Testis (tissue), 3 donors: ENCODE results near the gene GDI1. TPM values are rescaled to one million over a fixed set of nuclear protein-coding genes. Genes with fewer than 3 reads are reported as not detected.
"Not testable (repeated sequence)": the region's sequence is repeated elsewhere in the genome, so short reads cannot be mapped to it uniquely, and the experiment has no call there.

Source experiments
- DNase-seq: peaks from one replicate; pipeline ENCODE4 v3.0.0-alpha.2; 2019
- H3K27ac ChIP-seq, 2 donors: fragments of 200-600 bp; sonication (generic); one replicate each; pipeline ENCODE4 v1.5.1; 2019
- H3K27me3 ChIP-seq: fragments of 200-600 bp; sonication (generic); one replicate; pipeline ENCODE4 v1.5.1; 2019
- H3K36me3 ChIP-seq: fragments of 200-600 bp; sonication (generic); one replicate; pipeline ENCODE4 v1.5.1; 2017; ENCODE audit warnings: low read depth; ENCODE audit errors: missing control alignments
- H3K4me1 ChIP-seq: fragments of 200-600 bp; sonication (generic); one replicate; pipeline ENCODE4 v1.5.1; 2019
- H3K4me3 ChIP-seq, 2 donors: fragments of 200-600 bp; sonication (generic); one replicate each; pipeline ENCODE4 v1.5.1; 2017 to 2019
- H3K9me3 ChIP-seq: fragments of 200-600 bp; sonication (generic); one replicate; pipeline ENCODE4 v1.5.1; 2017
- CTCF ChIP-seq, 3 experiments: fragments of 450-650 bp in 2 of 3; fragments of 200-600 bp in 1 of 3; sonication (generic) in 1 of 3; IDR thresholded peaks; one replicate each; pipeline ENCODE4 v1.5.1; 2016 to 2019; ENCODE audit warnings: antibody characterized with exemption in 3 of 3, mild to moderate bottlenecking in 2 of 3, moderate library complexity in 1 of 3
- POLR2A ChIP-seq: fragments of 450-650 bp; IDR thresholded peaks from one replicate; pipeline ENCODE4 v1.6.1; 2017; ENCODE audit warnings: antibody characterized with exemption, mild to moderate bottlenecking, moderate library complexity
- WGBS, 2 donors: methylation state at CpG; one replicate each; pipeline ENCODE4 v1.1.5; 2018; 5-methylcytosine and 5-hydroxymethylcytosine counted together
- intact Hi-C: fragments of 100-400 bp; cut with DNase I; formaldehyde crosslinking; loops from one replicate; pipeline ENCODE4 v1.15.1; 2023; ENCODE audit warnings: low total_unique reads
- polyA plus RNA-seq: library from polyadenylated mRNA; stranded (reverse); fragments of 350-450 nt; fragmentation: Illumina TruSeq; extraction: RNeasy Lipid Tissue Mini Kit (QIAGEN cat#74804); gene quantifications from one replicate; pipeline ENCODE4 v1.2.3, GENCODE V29; 2014; ENCODE audit warnings: low read depth, low replicate concordance; ENCODE audit not compliant: insufficient read depth
- total RNA-seq, 2 donors: library from RNA; depleted of rRNA; stranded (reverse); fragments of >200 nt; gene quantifications; one replicate each; pipeline ENCODE4 v1.2.3, GENCODE V29; 2016

GDI1 gene
- total and polyA plus RNA-seq, 3 donors from 2014 or later, result 118 to 162 (median 158) TPM

GRCh38 chrX:154397888-154398667 lies 38.9 kb upstream of the GDI1 start, which contains the start of gene RPL10:
Gene RPL10 (plus strand): TSS chrX:154398377. CDS start chrX:154398520, 143 bp downstream.
- Histone ChIP-seq H3K27ac (peak within 1 kb of the TSS; percentile 91 to 95), H3K9me3 (no peaks in the 10 kb centered on the region), H3K4me1 (no peaks in the 10 kb centered on the region), H3K4me3 (peak within 1 kb of the TSS; percentile 74 to 86), H3K27me3 (no peaks in the 10 kb centered on the region), H3K36me3 (no peaks in the 10 kb centered on the region)
- 0% methylated on average over 14 to 19 of the region's 69 CpGs for WGBS, 2 donors
- DNase-seq, result peak; percentile 94
- intact Hi-C loops, result no loop called here
- TF ChIP-seq POLR2A (peak; percentile 23), CTCF (IDR thresholded peaks at IDR 0.05) (no peak)

GRCh38 chrX:154398668-154399526 lies 38.1 kb upstream of the GDI1 start:
- peak; percentile 87 for DNase-seq
- 1 to 2% methylated on average over 34 to 46 of the region's 49 CpGs for WGBS, 2 donors
- peak overlapping the region; percentile 91 to 95 for H3K27ac ChIP-seq
- no peaks in the 10 kb centered on the region for H3K27me3 ChIP-seq
- peak; percentile 64 to 92 (median 85) for TF ChIP-seq CTCF (IDR thresholded peaks at IDR 0.05)
- no peak for TF ChIP-seq POLR2A
- H3K36me3 ChIP-seq, result no peaks in the 10 kb centered on the region
- no peaks in the 10 kb centered on the region for H3K9me3 ChIP-seq
- H3K4me1 ChIP-seq, result no peaks in the 10 kb centered on the region
- peak overlapping the region; percentile 74 to 86 for H3K4me3 ChIP-seq
- intact Hi-C loops, result no loop called here

- peak overlapping the region; percentile 91 to 95 for H3K27ac ChIP-seq
- peak overlapping the region in 1 of 2 donors; percentile 86 for H3K4me3 ChIP-seq
- H3K36me3 ChIP-seq, result no peaks in the 10 kb centered on the region
- DNase-seq, result no peak
- H3K27me3 ChIP-seq, result no peaks in the 10 kb centered on the region
- no peaks in the 10 kb centered on the region for H3K4me1 ChIP-seq
- TF ChIP-seq POLR2A (no peak), CTCF (IDR thresholded peaks at IDR 0.05) (no peak)
- no peaks in the 10 kb centered on the region for H3K9me3 ChIP-seq
- intact Hi-C loops, result no loop called here
- 38 to 53% methylated on average over 5 to 14 of the region's 14 CpGs for WGBS, 2 donors
Observed at GRCh38 chrX:154399527-154400368, 37.2 kb upstream of the GDI1 start.

GRCh38 chrX:154400369-154400817 lies 36.6 kb upstream of the GDI1 start:
- intact Hi-C loops, result not testable (repeated sequence)

More at GRCh38 chrX:154400369-154400817, 36.6 kb upstream of the GDI1 start:
- DNase-seq, H3K36me3 ChIP-seq, H3K4me3 ChIP-seq, H3K27ac ChIP-seq, H3K9me3 ChIP-seq, H3K4me1 ChIP-seq, H3K27me3 ChIP-seq: not testable (repeated sequence)
- 50 to 63% methylated on average over 2 to 4 of the region's 6 CpGs for WGBS, 2 donors
